Measurements from ENCODE around the gene EXOC5.

Gene EXOC5

GRCh38 chr14:57161583-57162234 lies 107.0 kb downstream of the EXOC5 start:
- DNase-seq: peak; percentile 41

GRCh38 chr14:57160333-57160732 lies 108.4 kb downstream of the EXOC5 start:
- DNase-seq: no peak

- no peak for DNase-seq
Measured at GRCh38 chr14:57153286-57153685, 115.4 kb downstream of the EXOC5 start.
